ENCODE data around the gene LRRC40. TPM values are rescaled to one million over a fixed set of nuclear protein-coding genes. Genes with fewer than 3 reads are reported as not detected.

Gene LRRC40
- total RNA-seq, 2 experiments from 2014 or later: 12.4 to 13.3 TPM

- ATAC-seq (ENCODE audit: poor library complexity) (no peak), DNase-seq (no peak)
- no peak overlapping the region for H3K27ac Mint-ChIP-seq
- no peak for TF ChIP-seq CTCF (IDR thresholded peaks at IDR 0.05)
- no peaks in the 10 kb centered on the region for H3K27me3 Mint-ChIP-seq
- H3K9me3 Mint-ChIP-seq: no peaks in the 10 kb centered on the region
- peaks cover 58% of the 10 kb centered on the region for H3K36me3 Mint-ChIP-seq (ENCODE audit: low read depth)
- Histone ChIP-seq H3K4me1 (ENCODE audit: insufficient read depth, low read length) (no peaks in the 10 kb centered on the region), H3K27ac (ENCODE audit: low read depth in 1 of 2, low read length in 2 of 2) (no peak overlapping the region), H3K4me3 (ENCODE audit: low read length) (no peak overlapping the region), H3K9me3 (ENCODE audit: control insufficient read depth in 1 of 2, insufficient read depth in 1 of 2, low read length in 2 of 2) (no peaks in the 10 kb centered on the region), H3K27me3 (ENCODE audit: control insufficient read depth in 1 of 2, insufficient read depth in 2 of 2, low read length in 2 of 2) (no peaks in the 10 kb centered on the region), H3K36me3 (ENCODE audit: insufficient read depth, low read length) (peaks cover 4% of the 10 kb centered on the region)
- no peaks in the 10 kb centered on the region for H3K4me1 Mint-ChIP-seq (ENCODE audit: low read depth)
- intact Hi-C loops (cut with DNase I, micrococcal nuclease): no loop called here
- CTCF ChIA-PET: interaction anchor here (0.7 kb wide), 1 partner anchor 10 kb away, joined by 5 read pairs; no protein-coding TSS in a partner anchor
- POLR2A ChIA-PET: no interaction called here
- H3K4me3 Mint-ChIP-seq: no peak overlapping the region
Observed at GRCh38 chr1:70153739-70154138, 51.6 kb downstream of the LRRC40 start.

- ChIA-PET POLR2A (no interaction called here), CTCF (no interaction called here)
- Mint-ChIP-seq H3K9me3 (no peaks in the 10 kb centered on the region), H3K27me3 (no peaks in the 10 kb centered on the region), H3K4me3 (no peak overlapping the region), H3K4me1 (ENCODE audit: low read depth) (no peaks in the 10 kb centered on the region), H3K36me3 (ENCODE audit: low read depth) (peaks cover 75% of the 10 kb centered on the region), H3K27ac (no peak overlapping the region)
- no peak overlapping the region for H3K27ac ChIP-seq (ENCODE audit: low read depth in 1 of 2, low read length in 2 of 2)
- intact Hi-C loops (cut with DNase I, micrococcal nuclease): no loop called here
- DNase-seq (no peak), ATAC-seq (ENCODE audit: poor library complexity) (no peak)
- no peak for TF ChIP-seq CTCF (IDR thresholded peaks at IDR 0.05)
- H3K9me3 ChIP-seq (ENCODE audit: control insufficient read depth in 1 of 2, insufficient read depth in 1 of 2, low read length in 2 of 2): no peaks in the 10 kb centered on the region
- H3K4me1 ChIP-seq (ENCODE audit: insufficient read depth, low read length): no peaks in the 10 kb centered on the region
- H3K4me3 ChIP-seq (ENCODE audit: low read length): no peak overlapping the region
- no peaks in the 10 kb centered on the region for H3K27me3 ChIP-seq (ENCODE audit: control insufficient read depth in 1 of 2, insufficient read depth in 2 of 2, low read length in 2 of 2)
- H3K36me3 ChIP-seq (ENCODE audit: insufficient read depth, low read length): peaks cover 17% of the 10 kb centered on the region
Observed at GRCh38 chr1:70150444-70150843, 54.9 kb downstream of the LRRC40 start.

- H3K27me3 Mint-ChIP-seq: no peaks in the 10 kb centered on the region
- no peaks in the 10 kb centered on the region for H3K9me3 Mint-ChIP-seq
- no peaks in the 10 kb centered on the region for H3K4me1 ChIP-seq (ENCODE audit: insufficient read depth, low read length)
- H3K27ac ChIP-seq (ENCODE audit: low read depth in 1 of 2, low read length in 2 of 2): no peak overlapping the region
- peaks cover 54% of the 10 kb centered on the region for H3K36me3 Mint-ChIP-seq (ENCODE audit: low read depth)
- DNase-seq (no peak), ATAC-seq (ENCODE audit: poor library complexity) (no peak)
- peaks cover 24% of the 10 kb centered on the region for H3K36me3 ChIP-seq (ENCODE audit: insufficient read depth, low read length)
- POLR2A ChIA-PET: no interaction called here
- H3K4me3 ChIP-seq (ENCODE audit: low read length): no peak overlapping the region
- no peaks in the 10 kb centered on the region for H3K9me3 ChIP-seq (ENCODE audit: control insufficient read depth in 1 of 2, insufficient read depth in 1 of 2, low read length in 2 of 2)
- H3K4me1 Mint-ChIP-seq (ENCODE audit: low read depth): no peaks in the 10 kb centered on the region
- no peak overlapping the region for H3K4me3 Mint-ChIP-seq
- H3K27ac Mint-ChIP-seq: no peak overlapping the region
- CTCF ChIA-PET: interaction anchor here (1.3 kb wide), 1 partner anchor 202 kb away, joined by 3 read pairs; no protein-coding TSS in a partner anchor
- no peak for TF ChIP-seq CTCF (IDR thresholded peaks at IDR 0.05)
- H3K27me3 ChIP-seq (ENCODE audit: control insufficient read depth in 1 of 2, insufficient read depth in 2 of 2, low read length in 2 of 2): no peaks in the 10 kb centered on the region
- intact Hi-C loops (cut with DNase I, micrococcal nuclease): no loop called here
Observed at GRCh38 chr1:70146488-70146887, 58.9 kb downstream of the LRRC40 start.
